HG02981 (cell line): ENCODE results near the gene WNT7B.

Experiments used
- ATAC-seq: cut with Tn5 transposase; IDR thresholded peaks from one replicate; pipeline ENCODE4 v1.9.1; 2021; ENCODE audit warnings: mild to moderate bottlenecking, moderate library complexity; ENCODE audit not compliant: unreplicated experiment

The WNT7B gene

GRCh38 chr22:45960477-45961386, 16.2 kb downstream of the WNT7B start:
- ATAC-seq = no peak

DNA sequence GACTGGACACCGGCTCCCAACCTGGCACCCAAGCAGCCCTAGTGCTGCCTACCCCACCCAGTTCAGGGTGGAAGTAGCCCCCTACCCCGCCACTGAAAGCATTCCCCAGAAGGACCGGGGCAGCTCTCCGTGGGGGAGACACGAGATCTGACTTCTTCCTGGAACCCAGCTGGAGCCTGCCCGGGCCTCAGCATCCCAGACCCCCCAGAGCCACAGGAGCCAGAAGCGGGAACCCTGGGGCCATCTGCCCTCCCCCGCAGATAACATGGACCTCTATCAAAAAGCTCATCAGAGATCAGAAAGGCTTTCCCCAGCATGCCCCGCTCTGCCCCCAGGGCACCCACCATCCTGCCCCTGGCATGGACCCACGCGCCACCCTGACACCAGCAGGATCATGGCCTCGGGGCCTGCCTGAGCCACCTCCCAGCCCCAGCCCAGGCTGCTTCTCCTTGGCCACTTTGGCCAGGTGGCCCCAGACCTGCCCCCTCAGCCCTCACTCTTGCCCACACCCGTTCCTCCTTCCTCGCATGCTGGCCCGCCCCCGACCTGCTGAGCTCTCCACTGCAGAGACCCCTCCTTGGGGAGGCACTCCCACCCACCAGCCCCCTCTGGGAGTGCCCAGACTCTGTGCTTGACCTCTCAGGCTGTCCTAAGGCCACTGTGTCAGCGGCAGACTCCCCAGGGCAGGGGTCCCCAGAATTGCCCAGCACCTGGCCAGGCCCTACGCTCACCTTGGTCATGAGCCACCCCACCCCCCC, 17.1 kb downstream of the WNT7B start:
- ATAC-seq = no peak

- no peak for ATAC-seq
Measured at GRCh38 chr22:45958971-45959370, 18.0 kb downstream of the WNT7B start.

DNA sequence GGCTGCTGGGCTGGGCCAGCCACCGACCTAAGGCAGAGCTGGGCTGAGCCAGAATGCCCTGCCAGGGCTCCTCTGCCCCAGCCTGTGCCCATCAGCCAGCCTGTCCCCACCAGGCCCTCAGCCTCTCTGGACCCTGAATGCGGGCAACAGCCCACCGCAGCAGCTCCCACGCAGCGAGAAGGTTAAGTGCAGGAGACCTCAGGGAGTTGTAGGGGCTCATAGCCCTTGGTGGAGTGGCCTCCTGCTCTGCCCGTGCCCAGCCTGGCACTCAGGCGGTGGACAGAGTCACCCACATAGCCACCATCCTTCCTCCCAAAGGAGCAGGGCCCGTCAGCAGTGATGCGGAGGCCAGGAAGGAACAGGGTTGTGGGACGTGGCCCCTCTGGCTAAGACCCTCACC, 19.1 kb downstream of the WNT7B start:
- ATAC-seq = no peak

DNA sequence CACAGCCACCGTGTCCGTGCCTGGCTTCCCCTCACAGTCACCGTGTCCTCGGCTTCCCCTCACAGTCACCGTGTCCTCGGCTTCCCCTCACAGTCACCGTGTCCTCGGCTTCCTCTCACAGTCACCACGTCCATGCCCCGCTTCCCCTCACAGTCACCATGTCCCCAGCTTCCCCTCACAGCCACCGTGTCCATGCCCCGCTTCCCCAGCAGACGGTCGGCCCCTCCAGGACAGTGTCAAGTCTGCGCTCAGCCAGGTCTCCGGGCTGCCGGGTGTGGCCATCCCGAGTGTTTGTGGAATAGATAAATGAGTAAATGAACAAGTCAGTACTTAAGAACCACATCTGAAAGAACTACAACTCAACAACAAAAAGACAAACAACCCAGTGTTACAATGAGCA, 23.8 kb downstream of the WNT7B start:
- ATAC-seq = no peak

GRCh38 chr22:45952553-45952952, 24.4 kb downstream of the WNT7B start:
- no peak for ATAC-seq

DNA sequence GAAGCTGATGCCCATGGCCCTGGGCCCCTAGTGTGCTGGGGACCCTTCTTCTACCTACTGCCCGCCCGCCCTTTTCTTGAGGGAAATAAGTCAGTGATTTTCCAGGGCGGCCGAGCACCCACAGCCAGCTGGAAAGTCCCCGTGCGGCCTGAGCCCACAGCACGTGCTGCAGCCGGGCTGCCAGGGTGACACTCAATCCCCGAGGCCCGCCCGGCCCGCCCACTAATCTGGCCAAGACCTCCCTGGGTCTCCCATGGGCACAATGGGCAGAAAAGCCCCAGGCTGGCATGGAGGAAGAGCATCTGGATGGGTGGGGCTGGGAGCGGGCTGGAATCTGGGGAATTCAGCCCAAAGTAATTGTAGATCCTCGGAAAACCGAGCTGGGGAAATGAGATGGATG, 24.8 kb downstream of the WNT7B start:
- ATAC-seq = no peak

DNA sequence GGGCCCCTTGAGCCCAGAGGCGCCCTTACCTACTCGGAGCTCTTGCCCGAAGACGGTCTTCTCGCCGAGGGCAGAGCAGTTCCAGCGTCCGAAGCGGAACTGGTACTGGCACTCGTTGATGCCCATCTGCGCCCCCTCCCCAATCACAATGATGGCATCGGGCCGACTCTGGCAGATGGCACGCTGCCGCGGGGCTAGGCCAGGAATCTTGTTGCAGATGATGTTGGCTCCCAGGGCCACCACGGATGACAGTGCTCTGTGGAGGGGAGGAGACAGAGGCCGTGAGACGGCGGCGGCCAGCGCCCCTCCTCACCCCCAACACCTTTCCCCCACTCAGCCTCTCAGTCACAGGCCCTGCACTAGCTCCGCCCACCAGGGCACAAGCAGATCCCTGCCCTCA, 27.1 kb downstream of the WNT7B start:
- no peak for ATAC-seq

GRCh38 chr22:45949258-45949870, 27.6 kb downstream of the WNT7B start:
- no peak for ATAC-seq

- ATAC-seq = no peak
Measured at GRCh38 chr22:45948081-45948648, 28.8 kb downstream of the WNT7B start.

- no peak for ATAC-seq
Measured at GRCh38 chr22:45946805-45947600, 30.0 kb downstream of the WNT7B start.

DNA sequence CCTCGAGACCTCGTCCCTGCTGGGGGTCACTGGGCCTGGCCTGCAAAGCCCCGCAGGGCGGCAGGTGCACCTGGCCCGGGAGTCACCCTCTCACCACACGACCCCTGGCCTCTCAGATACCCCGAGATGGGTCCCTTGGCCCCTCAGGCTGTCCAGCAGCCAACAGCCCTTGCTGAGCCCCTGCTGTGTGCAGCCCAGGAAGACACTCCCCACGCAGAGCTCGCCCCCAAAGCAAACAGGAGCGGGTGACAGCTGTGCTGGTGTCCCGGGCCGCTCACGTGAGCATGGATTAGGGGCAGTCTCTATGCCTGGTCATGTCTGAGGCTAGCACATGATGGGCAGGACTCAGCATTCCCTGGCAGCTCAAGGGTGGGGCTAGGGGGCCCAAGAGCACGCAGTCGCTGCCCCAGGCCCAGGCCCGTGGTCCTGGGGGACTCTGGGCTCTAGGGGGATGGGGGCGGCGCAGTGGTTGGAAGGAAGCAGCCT, 31.3 kb downstream of the WNT7B start:
- no peak for ATAC-seq

DNA sequence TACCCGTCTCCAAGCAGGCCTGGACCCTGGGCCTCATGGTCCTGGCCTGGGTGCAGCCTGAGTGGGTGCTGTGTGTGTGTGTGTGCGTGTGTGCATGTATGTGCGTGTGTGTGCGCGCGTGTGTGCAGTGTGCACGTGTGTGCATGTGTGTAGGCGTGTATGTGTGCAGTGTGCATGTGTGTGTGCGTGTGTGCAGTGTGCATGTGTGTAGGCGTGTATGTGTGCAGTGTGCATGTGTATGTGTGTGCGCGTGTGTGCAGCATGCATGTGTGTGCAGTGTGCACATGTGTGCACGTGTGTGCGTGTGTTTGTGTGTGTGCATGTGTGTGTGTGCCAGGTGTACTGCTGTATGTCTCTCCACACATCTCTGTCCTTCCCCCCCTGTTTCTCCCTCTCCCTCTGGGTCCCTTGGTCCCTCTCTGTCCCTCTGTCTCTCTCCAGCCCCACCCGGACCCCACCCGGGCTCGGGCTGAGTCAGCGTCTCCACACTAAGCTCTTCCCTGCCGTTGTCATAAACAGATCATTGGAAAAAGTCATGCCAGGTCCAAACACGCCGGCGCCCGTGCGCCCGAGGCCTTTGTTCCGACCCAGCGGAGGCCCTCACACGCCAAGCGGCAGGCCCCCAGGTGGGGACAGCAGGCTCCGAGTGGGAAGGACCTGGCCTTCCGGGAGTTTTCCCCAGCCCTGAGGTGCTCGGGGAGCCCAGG, 34.0 kb downstream of the WNT7B start:
- no peak for ATAC-seq

DNA sequence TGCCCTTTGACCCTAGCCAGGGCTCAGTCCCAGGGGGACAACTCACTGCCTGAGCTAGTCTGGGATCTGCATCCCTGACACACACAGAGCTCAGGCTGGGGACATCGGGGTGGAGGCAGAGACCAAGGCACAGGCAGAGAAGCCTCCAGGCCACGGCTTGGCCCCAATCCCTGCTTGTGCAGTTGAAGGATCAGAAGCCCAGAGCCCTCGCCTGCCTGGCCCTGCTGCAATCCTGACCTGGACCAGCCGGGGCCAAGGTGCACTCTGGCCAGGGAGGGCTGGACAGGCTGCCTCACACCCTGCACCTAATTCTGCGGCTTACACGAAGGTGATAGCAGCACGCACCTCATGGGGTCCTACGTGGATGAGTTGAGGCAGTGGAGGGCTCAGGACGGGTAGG, 34.6 kb downstream of the WNT7B start:
- no peak for ATAC-seq

- no peak for ATAC-seq
Measured at GRCh38 chr22:45938913-45939312, 38.0 kb downstream of the WNT7B start.

GRCh38 chr22:45937960-45938359, 39.0 kb downstream of the WNT7B start:
- ATAC-seq = no peak

DNA sequence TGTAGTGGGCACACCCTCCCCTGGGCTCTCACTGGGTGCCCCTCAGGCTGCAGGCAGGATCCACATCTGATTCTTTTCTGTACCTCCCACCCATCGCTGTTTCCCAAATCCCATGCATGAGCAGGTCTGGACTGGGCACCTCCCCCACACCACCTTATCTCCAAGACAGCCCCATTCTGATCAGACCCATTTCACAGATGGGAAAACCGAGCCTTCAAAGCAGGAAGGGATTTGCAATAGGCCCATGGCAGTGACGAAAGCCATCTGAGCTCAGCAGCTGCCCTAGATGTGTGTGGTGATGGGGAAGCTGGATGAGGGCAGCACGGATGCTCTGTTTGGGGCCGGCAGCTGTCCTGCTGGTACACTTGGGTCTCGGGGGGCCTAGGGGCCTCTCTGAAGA, 41.4 kb downstream of the WNT7B start:
- ATAC-seq = no peak

DNA sequence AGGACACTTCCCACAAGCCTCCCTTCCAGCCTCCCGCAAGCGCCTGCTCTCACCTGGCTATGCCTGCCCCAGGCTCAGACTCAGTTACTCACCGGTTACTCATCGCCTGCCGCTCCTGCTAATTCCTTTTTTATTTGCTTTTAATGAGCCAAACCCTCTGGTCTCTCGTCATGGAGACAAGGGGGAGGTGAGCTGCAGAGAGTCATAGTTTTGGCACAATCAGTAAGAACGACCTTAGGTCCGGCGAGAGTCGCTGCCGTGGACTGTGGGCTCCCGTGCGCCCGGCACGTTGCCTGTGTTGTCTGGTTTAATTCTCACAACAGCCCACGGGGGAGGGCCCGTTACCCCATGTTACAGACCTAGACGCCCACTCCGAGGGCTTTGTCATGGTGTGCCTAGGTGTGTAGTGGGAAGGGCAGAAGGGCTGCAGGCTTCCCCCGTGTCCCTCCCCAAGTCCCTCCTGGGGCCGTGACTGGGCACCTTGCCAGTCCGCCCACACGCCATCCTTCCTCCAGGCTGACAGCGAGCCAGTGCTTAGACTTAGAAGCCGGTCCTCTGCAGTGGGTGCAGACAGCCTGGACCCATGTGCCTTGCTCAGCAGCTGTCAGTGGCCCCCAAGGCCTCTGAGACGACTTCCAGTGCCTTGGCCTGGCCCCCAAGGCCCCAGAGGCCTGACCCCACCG, 42.2 kb downstream of the WNT7B start:
- ATAC-seq = no peak

GRCh38 chr22:45934168-45934564, 42.8 kb downstream of the WNT7B start:
- ATAC-seq = no peak
